ENCODE data around the gene PNKD. TPM values are rescaled to one million over a fixed set of nuclear protein-coding genes. Genes with fewer than 3 reads are reported as not detected.

PNKD gene
- total and polyA plus RNA-seq, 2 experiments from 2014 or later: 28.2 to 83.3 TPM

- H3K27me3 ChIP-seq (ENCODE audit: insufficient read depth): no peaks in the 10 kb centered on the region
- no peak overlapping the region for H3K27ac ChIP-seq (ENCODE audit: low read depth)
- H2AFZ ChIP-seq: no peak overlapping the region
- Mint-ChIP-seq H3K27ac (no peak overlapping the region), H3K36me3 (ENCODE audit: low read depth) (no peaks in the 10 kb centered on the region; the same call in 2 of the 3 replicates), H3K27me3 (ENCODE audit: insufficient read depth, low read depth, poor library complexity) (no peaks in the 10 kb centered on the region), H3K4me1 (peaks cover 9% of the 10 kb centered on the region), H3K4me3 (no peak overlapping the region), H3K9me3 (no peaks in the 10 kb centered on the region)
- H3F3A ChIP-seq (replicated peaks; ENCODE audit: low read depth): 0 out of 2 replicates have a peak, but pooled peaks cover 2% of the 10 kb centered on the region
- H3K79me2 ChIP-seq (replicated peaks; ENCODE audit: insufficient read depth): no peaks in the 10 kb centered on the region
- H3K9me2 ChIP-seq (ENCODE audit: insufficient read depth): no peaks in the 10 kb centered on the region
- H3K4me1 ChIP-seq (ENCODE audit: insufficient read depth): peaks cover 5% of the 10 kb centered on the region; the same call in 1 of the 2 replicates
- H3K4me2 ChIP-seq: no peak overlapping the region
- H3K36me3 ChIP-seq (ENCODE audit: insufficient read depth): no peaks in the 10 kb centered on the region
- H3K4me3 ChIP-seq: no peak overlapping the region
- DNase-seq (ENCODE audit: low spot score): no peak
- H4K20me1 ChIP-seq (replicated peaks; ENCODE audit: insufficient read depth): no peaks in the 10 kb centered on the region
- no peak for ATAC-seq
- TF ChIP-seq NANOG (IDR thresholded peaks at IDR 0.05; ENCODE audit: borderline replicate concordance) (no peak), POLR2AphosphoS5 (IDR thresholded peaks at IDR 0.05; ENCODE audit: low read depth) (no peak), CTCF (conservative IDR thresholded peaks at IDR 0.05; ENCODE audit: low read depth in 2 of 2) (no peak), EZH2 (IDR thresholded peaks at IDR 0.05; ENCODE audit: low read depth, unreplicated experiment) (no peak), ZNF114 (CRISPR knock-in tag; IDR thresholded peaks at IDR 0.05) (no peak), CREB1 (CRISPR knock-in tag; IDR thresholded peaks at IDR 0.05; ENCODE audit: low read depth) (no peak), REST (IDR thresholded peaks at IDR 0.05; ENCODE audit: unreplicated experiment) (no peak), ETS1 (IDR thresholded peaks at IDR 0.05) (no peak), EZH2phosphoT487 (IDR thresholded peaks at IDR 0.05; ENCODE audit: unreplicated experiment) (no peak)
Observed at GRCh38 chr2:218342837-218343236, 72.5 kb downstream of the PNKD start.

GRCh38 chr2:218343591-218343990 lies 73.3 kb downstream of the PNKD start:
- no peak for DNase-seq (ENCODE audit: low spot score)
- no peak overlapping the region for H3K27ac ChIP-seq (ENCODE audit: low read depth)
- TF ChIP-seq ZNF462 (CRISPR knock-in tag; IDR thresholded peaks at IDR 0.05): no peak

More at GRCh38 chr2:218343591-218343990, 73.3 kb downstream of the PNKD start:
- Histone ChIP-seq H3K36me3 (ENCODE audit: insufficient read depth) (no peaks in the 10 kb centered on the region), H3K27me3 (ENCODE audit: insufficient read depth) (no peaks in the 10 kb centered on the region), H3K4me2 (no peak overlapping the region), H3K4me1 (ENCODE audit: insufficient read depth) (peaks cover 5% of the 10 kb centered on the region; the same call in 1 of the 2 replicates), H3K79me2 (replicated peaks; ENCODE audit: insufficient read depth) (no peaks in the 10 kb centered on the region), H3F3A (replicated peaks; ENCODE audit: low read depth) (0 out of 2 replicates have a peak, but pooled peaks cover 2% of the 10 kb centered on the region), H4K20me1 (replicated peaks; ENCODE audit: insufficient read depth) (no peaks in the 10 kb centered on the region), H3K4me3 (no peak overlapping the region), H3K9me2 (ENCODE audit: insufficient read depth) (no peaks in the 10 kb centered on the region), H2AFZ (no peak overlapping the region)
- no peaks in the 10 kb centered on the region for H3K27me3 Mint-ChIP-seq (ENCODE audit: insufficient read depth, low read depth, poor library complexity)
- ATAC-seq: peak; percentile 33
- H3K9me3 Mint-ChIP-seq: peaks cover 2% of the 10 kb centered on the region; the same call in 1 of the 3 replicates
- H3K36me3 Mint-ChIP-seq (ENCODE audit: low read depth): no peaks in the 10 kb centered on the region; the same call in 2 of the 3 replicates
- H3K4me1 Mint-ChIP-seq: peaks cover 9% of the 10 kb centered on the region
- H3K4me3 Mint-ChIP-seq: no peak overlapping the region
- no peak overlapping the region for H3K27ac Mint-ChIP-seq
